ENCODE measurements around the gene SLC23A2.

Gene SLC23A2

DNA sequence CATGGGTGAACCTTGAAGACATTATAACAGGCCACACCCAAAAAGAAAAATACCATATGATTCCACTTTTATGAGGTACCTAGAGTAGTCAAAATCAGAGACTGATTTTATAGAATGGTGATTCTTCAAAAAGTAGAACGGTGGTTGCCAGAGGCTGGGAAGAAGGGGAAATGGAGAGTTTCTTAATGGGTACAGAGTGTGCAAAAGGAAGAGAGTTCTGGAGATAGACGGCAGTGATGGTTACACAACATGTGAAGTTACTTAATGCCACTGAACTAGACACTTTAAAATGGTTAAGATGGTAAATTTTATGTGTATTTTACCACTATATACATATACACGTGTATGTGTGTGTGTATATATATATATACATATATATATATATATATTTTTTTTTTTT is 198.8 kb downstream of the SLC23A2 start:
- no peak for DNase-seq
- Mint-ChIP-seq H3K27me3 (no peaks in the 10 kb centered on the region), H3K27ac (no peak overlapping the region), H3K36me3 (ENCODE audit: low read depth) (peaks cover 67% of the 10 kb centered on the region), H3K4me1 (ENCODE audit: low read depth) (peaks cover 28% of the 10 kb centered on the region), H3K9me3 (no peaks in the 10 kb centered on the region), H3K4me3 (no peak overlapping the region)
